Uterus (tissue), 4 donors: ENCODE data around the gene CHST11. TPM values are rescaled to one million over a fixed set of nuclear protein-coding genes. Genes with fewer than 3 reads are reported as not detected.
"Not testable (repeated sequence)": the region's sequence is repeated elsewhere in the genome, so short reads cannot be mapped to it uniquely, and the experiment has no call there.

ENCODE experiments used
- DNase-seq, 2 donors: peaks; one replicate each; pipeline ENCODE4 v3.0.0-alpha.2; 2019 to 2020
- H3K27ac ChIP-seq, 2 donors: fragments of 200-600 bp; sonication (generic); 1 replicate in 1 of 2; 2 replicates in 1 of 2; pipeline ENCODE4 v1.5.1; 2016 to 2018
- H3K27me3 ChIP-seq, 2 donors: fragments of 200-600 bp; sonication (generic); one replicate each; pipeline ENCODE4 v1.5.1; 2018 to 2019; ENCODE audit warnings: control low read depth in 1 of 2
- H3K36me3 ChIP-seq, 2 donors: fragments of 200-600 bp; sonication (generic); one replicate each; pipeline ENCODE4 v1.5.1; 2019; ENCODE audit warnings: control low read depth in 1 of 2
- H3K4me1 ChIP-seq, 2 donors: fragments of 200-600 bp; sonication (generic); one replicate each; pipeline ENCODE4 v1.5.1; 2018 to 2019; ENCODE audit warnings: control low read depth in 1 of 2
- H3K4me3 ChIP-seq, 2 donors: fragments of 200-600 bp; sonication (generic); 1 replicate in 1 of 2; 2 replicates in 1 of 2; pipeline ENCODE4 v1.5.1; 2018 to 2019; ENCODE audit warnings: mild to moderate bottlenecking in 1 of 2
- H3K9me3 ChIP-seq, 2 donors: fragments of 200-600 bp; sonication (generic); one replicate each; pipeline ENCODE4 v1.5.1; 2019; ENCODE audit warnings: control low read depth in 1 of 2
- POLR2A ChIP-seq, 2 donors: fragments of 450-650 bp; IDR thresholded peaks; one replicate each; pipeline ENCODE4 v1.6.1; 2016; ENCODE audit warnings: antibody characterized with exemption in 2 of 2, mild to moderate bottlenecking in 1 of 2, moderate library complexity in 1 of 2
- intact Hi-C: fragments of 100-400 bp; cut with DNase I; formaldehyde crosslinking; loops from one replicate; pipeline ENCODE4 v1.15.1; 2023; ENCODE audit warnings: low total_unique reads
- total RNA-seq, 4 donors: library from RNA; depleted of rRNA in 3 of 4; stranded (reverse); fragments of >200 nt in 3 of 4; gene quantifications; one replicate each; pipeline versions ENCODE4 v1.1.0 to v1.2.4, GENCODE V29; 2014 to 2023
- TF ChIP-seq, protein P1 (sequence below), 4 experiments: fragments of 200-600 bp in 2 of 4; fragments of 450-650 bp in 2 of 4; sonication (generic) in 2 of 4; IDR thresholded peaks; one replicate each; pipeline ENCODE4 v1.5.1; 2016 to 2019; ENCODE audit warnings: antibody characterized with exemption in 4 of 4, mild to moderate bottlenecking in 2 of 4, moderate library complexity in 1 of 4
- donor health status: DM: yes; HTN: yes; CAD: no.

The CHST11 gene
- total RNA-seq, 4 donors from 2014 or later = 21.0 to 82.1 (median 58.7) TPM

DNA sequence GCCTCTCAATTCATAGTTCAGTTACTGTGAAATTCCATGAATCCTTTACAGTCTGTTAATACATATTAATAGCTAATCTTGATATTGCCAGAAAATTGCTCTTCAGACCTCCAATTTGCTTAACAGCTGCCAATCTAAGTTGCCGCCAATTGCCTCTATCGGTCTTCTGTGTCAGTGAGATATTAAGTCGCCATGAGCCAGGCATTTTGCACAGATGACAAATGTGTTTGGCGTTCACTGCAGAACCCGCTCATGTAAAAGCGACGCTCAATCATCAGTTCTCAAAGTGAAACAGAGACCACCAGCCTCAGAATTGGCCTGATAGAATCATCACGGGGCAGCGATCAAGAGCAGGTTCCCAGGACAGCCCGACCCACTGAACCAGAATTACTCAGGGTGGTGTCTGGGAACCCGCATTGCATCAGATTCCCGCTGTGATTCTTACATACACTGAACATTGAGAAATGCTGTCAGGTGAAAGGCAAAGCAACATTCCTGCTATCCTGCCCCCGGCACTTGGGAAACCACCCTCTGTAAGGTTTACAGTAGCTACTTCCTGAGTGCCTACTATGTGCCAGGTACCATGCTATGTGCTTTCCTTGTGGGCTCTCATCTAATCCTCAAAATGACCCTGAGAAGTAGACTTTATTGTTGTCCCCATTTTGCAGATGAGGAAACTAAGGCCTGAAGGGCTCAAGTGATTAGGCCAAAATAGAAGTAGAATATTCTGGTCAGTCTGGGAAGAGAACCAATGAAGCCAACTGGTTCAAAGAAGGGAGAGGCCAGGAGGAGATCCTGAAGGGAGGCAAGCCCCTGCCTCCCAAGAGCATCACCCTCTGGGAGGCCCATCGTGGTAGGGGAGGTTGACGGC, 285.0 kb downstream of the CHST11 start:
- TF ChIP-seq, protein P1, sequence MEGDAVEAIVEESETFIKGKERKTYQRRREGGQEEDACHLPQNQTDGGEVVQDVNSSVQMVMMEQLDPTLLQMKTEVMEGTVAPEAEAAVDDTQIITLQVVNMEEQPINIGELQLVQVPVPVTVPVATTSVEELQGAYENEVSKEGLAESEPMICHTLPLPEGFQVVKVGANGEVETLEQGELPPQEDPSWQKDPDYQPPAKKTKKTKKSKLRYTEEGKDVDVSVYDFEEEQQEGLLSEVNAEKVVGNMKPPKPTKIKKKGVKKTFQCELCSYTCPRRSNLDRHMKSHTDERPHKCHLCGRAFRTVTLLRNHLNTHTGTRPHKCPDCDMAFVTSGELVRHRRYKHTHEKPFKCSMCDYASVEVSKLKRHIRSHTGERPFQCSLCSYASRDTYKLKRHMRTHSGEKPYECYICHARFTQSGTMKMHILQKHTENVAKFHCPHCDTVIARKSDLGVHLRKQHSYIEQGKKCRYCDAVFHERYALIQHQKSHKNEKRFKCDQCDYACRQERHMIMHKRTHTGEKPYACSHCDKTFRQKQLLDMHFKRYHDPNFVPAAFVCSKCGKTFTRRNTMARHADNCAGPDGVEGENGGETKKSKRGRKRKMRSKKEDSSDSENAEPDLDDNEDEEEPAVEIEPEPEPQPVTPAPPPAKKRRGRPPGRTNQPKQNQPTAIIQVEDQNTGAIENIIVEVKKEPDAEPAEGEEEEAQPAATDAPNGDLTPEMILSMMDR (IDR thresholded peaks at IDR 0.05) = no peak
- no peak for TF ChIP-seq POLR2A (IDR thresholded peaks at IDR 0.05)
- H3K27me3 ChIP-seq = no peaks in the 10 kb centered on the region
- no peaks in the 10 kb centered on the region for H3K36me3 ChIP-seq
- H3K4me3 ChIP-seq = no peak overlapping the region
- intact Hi-C loops = no loop called here
- no peak overlapping the region for H3K27ac ChIP-seq
- H3K4me1 ChIP-seq = peaks cover 0 to 6% of the 10 kb centered on the region in 2 donors
- DNase-seq = no peak
- H3K9me3 ChIP-seq = no peaks in the 10 kb centered on the region

DNA sequence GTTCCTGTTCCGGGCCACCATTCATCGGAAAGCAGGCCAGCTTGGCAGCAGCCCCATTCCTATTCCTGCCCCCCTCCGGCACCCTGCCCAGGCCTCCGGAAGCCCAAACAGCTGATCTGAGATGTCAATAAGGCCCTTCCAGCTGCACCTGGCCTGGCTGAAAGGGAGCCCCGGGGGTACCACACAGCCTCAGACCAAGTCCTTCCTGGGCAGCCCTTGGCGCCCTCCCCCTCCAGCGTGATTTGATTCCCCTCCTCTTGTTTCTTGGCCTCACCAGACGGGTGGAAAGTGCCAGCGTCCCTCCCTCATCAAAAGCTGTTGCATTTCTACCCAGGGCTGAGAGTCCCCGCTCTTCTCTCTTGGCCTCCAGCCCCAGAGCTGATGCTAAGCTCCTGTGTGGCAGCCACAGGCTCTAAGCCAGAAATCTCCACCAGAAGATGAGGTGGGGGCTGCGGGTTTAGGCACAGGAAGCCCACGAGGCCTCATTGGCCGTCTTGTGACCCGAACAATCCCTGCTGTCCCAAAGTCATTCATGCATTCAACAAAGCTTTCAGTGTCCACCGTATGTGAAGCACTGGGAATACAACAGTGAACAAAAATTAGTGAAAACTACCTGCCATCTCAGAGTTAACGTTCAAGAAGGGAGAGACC, 285.9 kb downstream of the CHST11 start:
- H3K27ac ChIP-seq = no peak overlapping the region
- no peak for DNase-seq

DNA sequence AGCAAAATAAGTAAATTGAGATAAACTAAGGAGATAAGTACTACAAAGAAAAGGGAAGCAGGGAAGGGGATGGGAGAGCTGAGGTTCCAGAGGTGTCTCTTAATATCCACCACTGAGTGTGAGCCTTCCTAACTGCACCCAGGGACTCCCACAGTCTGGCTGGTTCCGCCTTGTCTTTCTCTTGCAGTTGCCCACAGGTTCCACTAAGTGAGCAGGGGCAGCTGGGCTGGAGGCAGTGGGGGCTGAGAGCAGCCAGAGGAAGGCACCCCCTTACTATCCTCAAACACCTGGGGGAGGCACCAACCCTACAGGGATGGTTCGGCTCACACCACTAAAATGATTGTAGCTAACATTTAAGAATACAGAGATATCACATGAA, 286.4 kb downstream of the CHST11 start:
- H3K9me3 ChIP-seq = no peaks in the 10 kb centered on the region
- H3K27me3 ChIP-seq = no peaks in the 10 kb centered on the region
- peaks cover 0 to 11% of the 10 kb centered on the region in 2 donors for H3K4me1 ChIP-seq
- no peak overlapping the region for H3K4me3 ChIP-seq
- TF ChIP-seq POLR2A (IDR thresholded peaks at IDR 0.05) = no peak
- TF ChIP-seq, protein P1 (IDR thresholded peaks at IDR 0.05) = no peak
- intact Hi-C loops = no loop called here
- no peak for DNase-seq
- no peak overlapping the region for H3K27ac ChIP-seq
- H3K36me3 ChIP-seq = no peaks in the 10 kb centered on the region

More for the DNA sequence above, 285.9 kb downstream of the CHST11 start:
- H3K4me3 ChIP-seq = no peak overlapping the region
- intact Hi-C loops = no loop called here
- no peaks in the 10 kb centered on the region for H3K27me3 ChIP-seq
- TF ChIP-seq, protein P1 (IDR thresholded peaks at IDR 0.05) = no peak
- TF ChIP-seq POLR2A (IDR thresholded peaks at IDR 0.05) = no peak
- no peaks in the 10 kb centered on the region for H3K9me3 ChIP-seq
- no peaks in the 10 kb centered on the region for H3K36me3 ChIP-seq
- H3K4me1 ChIP-seq = peaks cover 0 to 6% of the 10 kb centered on the region in 2 donors

DNA sequence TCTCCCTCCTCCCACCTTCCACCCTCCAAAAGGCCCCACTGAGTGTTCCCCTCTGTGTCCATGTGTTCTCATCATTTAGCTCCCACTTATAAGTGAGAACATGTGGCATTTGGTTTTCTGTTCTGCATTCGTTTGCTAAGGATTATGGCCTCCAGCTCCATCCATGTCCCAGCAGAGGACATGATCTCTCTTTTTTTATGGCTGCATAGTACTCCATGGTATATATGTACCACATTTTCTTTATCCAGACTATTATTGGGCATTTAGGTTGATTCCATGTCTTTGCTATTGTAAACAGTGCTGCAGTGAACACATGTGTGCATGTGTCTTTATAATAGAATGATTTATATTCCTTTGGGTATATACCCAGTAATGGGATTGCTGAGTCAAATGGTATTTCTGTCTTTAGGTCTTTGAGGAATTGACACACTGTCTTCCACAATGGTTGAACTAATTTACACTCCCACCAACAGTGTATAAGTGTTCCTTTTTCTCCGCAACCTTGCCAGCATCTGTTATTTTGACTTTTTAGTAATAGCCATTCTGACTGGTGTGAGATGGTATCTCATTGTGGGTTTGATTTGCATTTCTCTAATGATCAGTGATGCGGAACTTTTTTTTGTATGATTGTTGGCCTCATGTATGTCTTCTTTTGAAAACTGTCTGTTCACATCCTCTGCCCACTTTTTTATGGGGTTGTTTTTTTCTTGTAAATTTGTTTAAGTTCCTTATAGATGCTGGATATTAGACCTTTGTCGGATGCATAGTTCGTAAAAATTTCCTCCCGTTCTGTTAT, 287.2 kb downstream of the CHST11 start:
- H3K9me3 ChIP-seq, H3K36me3 ChIP-seq, H3K27me3 ChIP-seq, DNase-seq, intact Hi-C loops, H3K27ac ChIP-seq, H3K4me3 ChIP-seq: not testable (repeated sequence)
- peaks cover 0 to 13% of the 10 kb centered on the region in 2 donors for H3K4me1 ChIP-seq

DNA sequence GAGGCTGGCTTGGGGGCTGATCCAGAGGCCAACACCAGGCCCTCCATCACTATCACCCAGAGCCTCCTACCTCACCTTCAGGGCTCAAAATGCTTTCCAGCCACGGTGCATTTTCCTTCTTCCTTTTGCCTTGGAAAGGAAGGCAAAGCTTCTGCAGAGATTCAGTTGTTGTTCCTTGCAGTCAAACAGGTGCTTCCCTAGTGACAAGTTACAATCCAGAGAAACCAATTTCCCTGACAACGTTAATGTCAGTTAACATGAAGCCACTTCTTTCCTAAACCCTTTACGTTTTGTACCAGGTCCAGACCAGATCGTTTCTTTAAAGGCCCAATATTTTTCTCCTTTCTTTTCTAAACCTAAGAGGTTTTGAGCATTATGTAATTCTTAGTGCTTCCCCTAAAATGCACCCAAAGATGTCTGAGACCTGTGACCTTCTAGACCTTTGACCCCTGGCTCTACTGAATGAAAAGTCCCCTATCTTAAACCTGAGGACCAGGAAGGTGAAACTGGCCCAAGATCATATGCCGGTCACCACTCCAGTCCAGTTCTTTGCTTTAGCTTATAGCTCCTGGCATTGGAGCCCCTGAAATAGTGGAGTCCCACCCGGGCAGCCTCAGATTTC, 289.8 kb downstream of the CHST11 start:
- Histone ChIP-seq H3K4me1 (peaks cover 0 to 7% of the 10 kb centered on the region in 2 donors), H3K4me3 (no peak overlapping the region)

More for the DNA sequence above, 289.8 kb downstream of the CHST11 start:
- Histone ChIP-seq H3K36me3 (no peaks in the 10 kb centered on the region), H3K9me3 (no peaks in the 10 kb centered on the region), H3K27ac (no peak overlapping the region), H3K27me3 (no peaks in the 10 kb centered on the region)
- TF ChIP-seq, protein P1 (IDR thresholded peaks at IDR 0.05) = no peak
- no peak for TF ChIP-seq POLR2A (IDR thresholded peaks at IDR 0.05)
- no peak for DNase-seq
- intact Hi-C loops = no loop called here
